ENCODE measurements around the gene TMEM208. TPM values are rescaled to one million over a fixed set of nuclear protein-coding genes. Genes with fewer than 3 reads are reported as not detected.

Gene TMEM208
- polyA plus RNA-seq, 2 of the 4 experiments (the other 2 are of a cell fraction) = 73.5 to 114 TPM

DNA sequence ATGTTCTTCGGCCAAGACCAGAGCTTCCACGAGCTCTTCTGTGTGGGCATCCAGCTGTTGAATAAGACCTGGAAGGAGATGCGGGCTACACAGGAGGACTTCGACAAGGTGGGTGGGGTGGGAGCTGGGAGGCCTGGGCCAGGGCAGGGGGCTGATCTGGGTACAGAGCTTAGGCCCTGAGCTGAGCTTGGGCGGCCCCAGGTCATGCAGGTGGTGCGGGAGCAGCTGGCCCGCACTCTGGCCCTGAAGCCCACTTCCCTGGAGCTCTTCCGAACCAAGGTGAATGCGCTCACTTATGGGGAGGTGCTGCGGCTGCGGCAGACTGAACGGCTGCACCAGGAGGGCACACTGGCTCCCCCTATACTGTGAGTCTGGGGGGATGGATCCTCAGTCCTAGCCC, 24.5 kb upstream of the TMEM208 start:
- Histone ChIP-seq H3K27ac (no peak overlapping the region), H3K9me3 (no peaks in the 10 kb centered on the region), H3K4me1 (peaks cover 22% of the 10 kb centered on the region), H3K4me2 (no peak overlapping the region), H3K4me3 (no peak overlapping the region)
- no peak for FAIRE-seq
- no peak for DNase-seq (ENCODE audit: low read depth in 1 of 2, low spot score in 1 of 2)
- TF ChIP-seq RARB (CRISPR knock-in tag; IDR thresholded peaks at IDR 0.05) = no peak
- no peak for TF ChIP-seq HDAC2 (IDR thresholded peaks at IDR 0.05)
- ChIA-PET POLR2A (interaction anchor here (1.1 kb wide), 1 partner anchor 24 kb away, joined by 3 read pairs; the partner anchor contains the start of gene TMEM208), CTCF (interaction anchor here (1.0 to 2.7 kb wide), 6 partner anchors 8 to 248 kb away, joined by 3 to 12 read pairs (median 4); partner anchors contain the start of gene TMEM208)
- WGBS (ENCODE audit: missing lambda C conversion rate) = 93% methylated on average over 9 of the region's 12 CpGs
- ATAC-seq = no peak

DNA sequence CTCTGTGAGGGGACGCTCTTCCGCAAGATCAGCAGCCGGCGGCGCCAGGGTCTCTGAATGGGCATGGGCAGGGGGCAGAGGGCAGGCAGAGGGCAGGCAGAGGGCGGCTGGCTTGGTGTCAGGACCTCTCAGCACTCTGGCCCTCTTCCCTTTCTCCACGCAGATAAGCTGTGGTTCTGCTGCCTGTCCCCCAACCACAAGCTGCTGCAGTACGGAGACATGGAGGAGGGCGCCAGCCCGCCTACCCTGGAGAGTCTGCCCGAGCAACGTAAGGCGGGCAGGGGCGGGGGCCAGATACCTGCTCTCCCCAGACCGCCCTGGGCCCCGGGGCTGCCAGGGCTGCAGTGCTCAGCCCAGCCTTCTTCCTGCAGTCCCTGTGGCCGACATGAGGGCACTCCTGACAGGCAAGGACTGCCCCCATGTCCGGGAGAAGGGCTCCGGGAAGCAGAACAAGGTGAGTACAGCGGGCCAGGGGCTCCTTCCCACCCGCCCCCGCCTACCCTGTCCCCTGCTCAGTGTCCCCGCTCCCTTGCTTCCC, 23.9 kb upstream of the TMEM208 start:
- Histone ChIP-seq H3K9me3 (no peaks in the 10 kb centered on the region), H3K4me3 (no peak overlapping the region), H3K4me1 (peaks cover 23% of the 10 kb centered on the region), H3K4me2 (no peak overlapping the region), H3K27ac (no peak overlapping the region)
- DNase-seq (ENCODE audit: low read depth in 1 of 2, low spot score in 1 of 2) (no peak), FAIRE-seq (no peak), ATAC-seq (no peak)
- ChIA-PET POLR2A (interaction anchor here (0.6 to 1.1 kb wide), 2 partner anchors 24 to 33 kb away, joined by 3 read pairs; partner anchors contain the start of gene TMEM208), CTCF (interaction anchor here (1.0 to 2.7 kb wide), 4 partner anchors 8 to 249 kb away, joined by 4 to 12 read pairs (median 6); no protein-coding TSS in a partner anchor)
- 87% methylated on average over 13 of the region's 23 CpGs for WGBS (ENCODE audit: missing lambda C conversion rate)
- TF ChIP-seq KDM1A (IDR thresholded peaks at IDR 0.05; ENCODE audit: low read depth) (no peak), ZNF302 (CRISPR knock-in tag; IDR thresholded peaks at IDR 0.05) (no peak), RAD21 (conservative IDR thresholded peaks at IDR 0.05 in 1 of 2, IDR thresholded peaks at IDR 0.05 in 1 of 2) (no peak), ZC3H11A (IDR thresholded peaks at IDR 0.05) (no peak), CHD2 (IDR thresholded peaks at IDR 0.05; ENCODE audit: low read length, partially characterized antibody) (no peak), CHD4 (IDR thresholded peaks at IDR 0.05; ENCODE audit: borderline replicate concordance) (no peak), TP53 (CRISPR knock-in tag; IDR thresholded peaks at IDR 0.05) (no peak), CEBPB (IDR thresholded peaks at IDR 0.05) (no peak), EHMT2 (IDR thresholded peaks at IDR 0.05; ENCODE audit: low read depth) (no peak), CBX2 (IDR thresholded peaks at IDR 0.05; ENCODE audit: borderline replicate concordance, low read depth) (no peak), MAZ (IDR thresholded peaks at IDR 0.05; ENCODE audit: borderline replicate concordance, low read depth, low read length) (no peak), SMC3 (IDR thresholded peaks at IDR 0.05) (no peak), FOXS1 (CRISPR knock-in tag; IDR thresholded peaks at IDR 0.05) (no peak), ESRRA (IDR thresholded peaks at IDR 0.05; ENCODE audit: borderline replicate concordance, low read length) (no peak), HOXA7 (CRISPR knock-in tag; IDR thresholded peaks at IDR 0.05) (no peak), TFCP2L1 (CRISPR knock-in tag; IDR thresholded peaks at IDR 0.05) (no peak), NPAS2 (CRISPR knock-in tag; IDR thresholded peaks at IDR 0.05; ENCODE audit: borderline replicate concordance) (no peak), RNF2 (IDR thresholded peaks at IDR 0.05; ENCODE audit: borderline replicate concordance, low read depth) (no peak), POLR2AphosphoS2 (conservative IDR thresholded peaks at IDR 0.05; ENCODE audit: low read length) (no peak)
- TF ChIP-seq, protein P1, sequence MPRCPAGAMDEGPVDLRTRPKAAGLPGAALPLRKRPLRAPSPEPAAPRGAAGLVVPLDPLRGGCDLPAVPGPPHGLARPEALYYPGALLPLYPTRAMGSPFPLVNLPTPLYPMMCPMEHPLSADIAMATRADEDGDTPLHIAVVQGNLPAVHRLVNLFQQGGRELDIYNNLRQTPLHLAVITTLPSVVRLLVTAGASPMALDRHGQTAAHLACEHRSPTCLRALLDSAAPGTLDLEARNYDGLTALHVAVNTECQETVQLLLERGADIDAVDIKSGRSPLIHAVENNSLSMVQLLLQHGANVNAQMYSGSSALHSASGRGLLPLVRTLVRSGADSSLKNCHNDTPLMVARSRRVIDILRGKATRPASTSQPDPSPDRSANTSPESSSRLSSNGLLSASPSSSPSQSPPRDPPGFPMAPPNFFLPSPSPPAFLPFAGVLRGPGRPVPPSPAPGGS (IDR thresholded peaks at IDR 0.05) = no peak

DNA sequence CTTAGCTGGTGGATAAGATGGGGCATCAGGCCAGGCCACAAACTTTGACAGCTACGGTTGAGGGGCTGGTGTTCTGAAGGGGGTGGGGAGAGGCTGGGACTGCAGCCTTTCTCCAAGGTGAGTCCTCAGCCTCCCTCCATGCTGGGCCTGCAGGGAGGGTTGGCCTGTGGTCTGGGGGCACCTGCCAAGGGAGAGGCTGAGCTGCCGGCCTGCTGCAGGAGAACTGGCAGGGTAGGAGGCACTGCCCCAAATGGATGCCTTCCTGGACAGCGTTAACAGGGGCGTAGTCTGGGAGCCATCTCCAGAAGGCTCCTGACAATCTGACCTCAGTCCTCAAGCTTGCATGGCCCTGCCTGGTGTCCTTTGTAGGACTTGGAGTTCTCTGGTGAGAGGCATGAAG, 22.9 kb upstream of the TMEM208 start:
- 100% methylated on average over 1 of the region's 4 CpGs for WGBS (ENCODE audit: missing lambda C conversion rate)
- Histone ChIP-seq H3K4me3 (no peak overlapping the region), H3K9me3 (no peaks in the 10 kb centered on the region), H3K27ac (no peak overlapping the region), H3K4me1 (peaks cover 20% of the 10 kb centered on the region), H3K4me2 (no peak overlapping the region)
- ATAC-seq (no peak), DNase-seq (ENCODE audit: low read depth in 1 of 2, low spot score in 1 of 2) (no peak), FAIRE-seq (no peak)
- TF ChIP-seq HDAC2 (IDR thresholded peaks at IDR 0.05) = no peak
- no peak for TF ChIP-seq CHD4 (IDR thresholded peaks at IDR 0.05; ENCODE audit: borderline replicate concordance)
- TF ChIP-seq POLR2A (IDR thresholded peaks at IDR 0.05; ENCODE audit: low read length) = no peak
- TF ChIP-seq ZFP36 (IDR thresholded peaks at IDR 0.05; ENCODE audit: borderline replicate concordance, partially characterized antibody) = no peak
- no peak for TF ChIP-seq FOXS1 (CRISPR knock-in tag; IDR thresholded peaks at IDR 0.05)
- TF ChIP-seq, protein P2, sequence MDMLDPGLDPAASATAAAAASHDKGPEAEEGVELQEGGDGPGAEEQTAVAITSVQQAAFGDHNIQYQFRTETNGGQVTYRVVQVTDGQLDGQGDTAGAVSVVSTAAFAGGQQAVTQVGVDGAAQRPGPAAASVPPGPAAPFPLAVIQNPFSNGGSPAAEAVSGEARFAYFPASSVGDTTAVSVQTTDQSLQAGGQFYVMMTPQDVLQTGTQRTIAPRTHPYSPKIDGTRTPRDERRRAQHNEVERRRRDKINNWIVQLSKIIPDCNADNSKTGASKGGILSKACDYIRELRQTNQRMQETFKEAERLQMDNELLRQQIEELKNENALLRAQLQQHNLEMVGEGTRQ (IDR thresholded peaks at IDR 0.05) = no peak
- TF ChIP-seq MYC (IDR thresholded peaks at IDR 0.05; ENCODE audit: borderline replicate concordance, low read length) = no peak
- TF ChIP-seq PHF8 (IDR thresholded peaks at IDR 0.05; ENCODE audit: borderline replicate concordance, low read depth) = no peak
- no peak for TF ChIP-seq BHLHE40 (IDR thresholded peaks at IDR 0.05; ENCODE audit: low read depth, low read length)
- no peak for TF ChIP-seq RFX5 (IDR thresholded peaks at IDR 0.05)
- no peak for TF ChIP-seq NR3C1 (IDR thresholded peaks at IDR 0.05)
- ChIA-PET POLR2A (no interaction called here), CTCF (interaction anchor here (1.3 to 2.0 kb wide), 3 partner anchors 9 to 13 kb away, joined by 4 to 7 read pairs (median 4); no protein-coding TSS in a partner anchor)

Measured in A549 (cell line).